ENCODE results near the gene CPNE5.

The CPNE5 gene

DNA sequence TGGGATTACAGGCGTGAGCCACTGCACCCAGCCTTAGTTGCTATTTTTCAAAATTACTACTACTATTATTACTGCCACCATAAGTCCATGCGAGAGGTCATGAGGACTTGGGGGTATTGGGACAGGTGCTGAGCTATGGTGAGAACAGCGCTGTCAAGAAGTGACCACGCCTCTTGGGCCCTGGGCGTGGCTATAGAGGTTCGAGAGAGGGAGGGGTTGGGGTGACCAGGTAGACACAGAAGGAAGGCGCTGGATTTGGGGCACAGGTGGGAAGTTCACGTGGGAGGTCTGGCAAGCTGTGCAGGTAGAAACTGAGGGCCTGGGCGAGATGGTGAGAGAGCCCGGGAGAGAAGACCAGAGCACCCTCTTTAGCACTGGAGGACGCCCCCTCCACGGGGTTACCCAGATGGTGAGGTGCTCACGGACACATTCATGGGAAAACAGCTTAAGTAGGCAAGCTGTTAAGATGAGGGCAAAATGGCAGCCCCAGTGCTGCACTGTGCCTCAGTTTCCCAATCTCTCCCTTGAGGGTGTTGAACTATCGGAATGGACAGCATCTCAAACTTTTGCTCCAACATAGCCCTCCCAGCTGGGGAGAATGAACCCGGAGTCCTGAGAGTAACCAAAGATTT is 80.6 kb downstream of the CPNE5 start:
- no peak for DNase-seq

DNA sequence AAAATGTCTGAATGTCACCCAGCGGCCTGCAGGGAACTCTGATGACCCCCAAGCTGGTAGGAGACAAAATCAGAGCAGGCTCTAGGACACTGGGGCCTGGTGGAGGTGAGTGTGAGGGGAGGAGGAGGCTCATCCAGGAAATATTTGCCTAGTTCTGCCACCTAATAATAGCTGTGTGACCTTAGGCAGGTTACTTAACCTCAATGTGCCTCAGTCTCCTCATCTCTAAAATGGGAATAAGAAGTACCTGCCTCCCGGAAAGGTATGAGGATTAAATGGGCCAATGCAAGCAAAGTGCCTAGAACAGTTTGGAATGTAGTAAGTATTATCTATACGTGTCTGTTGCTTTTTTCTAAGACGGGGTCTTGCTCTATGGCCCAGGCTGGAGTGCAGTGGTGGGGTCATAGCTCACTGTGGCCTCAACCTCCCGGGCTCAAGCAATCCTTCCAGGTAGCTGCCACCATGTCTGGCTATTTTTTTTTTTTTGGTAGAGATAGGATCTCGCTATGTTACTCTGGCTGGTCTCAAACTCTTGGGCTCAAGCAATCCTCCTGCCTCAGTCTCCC is 81.2 kb downstream of the CPNE5 start:
- no peak for DNase-seq

DNA sequence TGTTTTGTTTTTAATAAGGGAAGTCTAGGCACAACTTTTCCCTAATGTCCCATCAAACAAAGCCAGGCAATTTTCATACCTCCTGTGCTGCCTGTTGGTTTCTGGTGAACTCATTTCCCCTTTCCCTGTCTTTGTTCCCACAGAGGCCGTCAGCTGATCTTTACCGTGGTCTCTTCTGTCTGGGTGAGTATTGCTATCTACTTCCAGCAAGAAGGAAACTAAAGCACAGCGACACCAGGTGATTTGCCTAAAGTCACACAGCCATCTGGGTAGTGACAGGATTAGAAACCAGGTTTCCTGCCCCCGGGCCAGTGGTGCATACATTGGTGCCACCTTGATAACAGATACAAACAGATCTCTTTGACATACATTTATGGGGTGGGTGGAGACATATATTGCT is 82.0 kb downstream of the CPNE5 start:
- no peak for DNase-seq

DNA sequence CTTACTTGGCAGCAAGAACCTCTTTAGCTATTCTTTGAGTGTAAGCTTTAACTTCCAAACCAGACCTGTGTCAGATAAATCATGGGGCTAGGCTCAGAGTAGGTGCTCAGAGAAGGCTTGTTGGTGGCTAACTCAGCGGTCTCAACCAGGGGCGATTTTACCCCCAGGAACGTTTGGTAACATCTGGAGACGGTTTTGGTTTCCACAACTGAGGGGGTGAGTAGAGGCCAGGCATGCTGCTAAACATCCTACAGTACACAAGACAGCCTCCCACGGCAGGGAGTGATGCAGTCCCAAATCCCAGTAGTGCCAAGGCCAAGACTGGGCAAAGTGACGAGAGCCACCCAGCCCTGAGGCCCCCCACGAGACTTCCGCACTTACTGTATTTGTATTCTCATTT is 82.5 kb downstream of the CPNE5 start:
- DNase-seq = no peak

DNA sequence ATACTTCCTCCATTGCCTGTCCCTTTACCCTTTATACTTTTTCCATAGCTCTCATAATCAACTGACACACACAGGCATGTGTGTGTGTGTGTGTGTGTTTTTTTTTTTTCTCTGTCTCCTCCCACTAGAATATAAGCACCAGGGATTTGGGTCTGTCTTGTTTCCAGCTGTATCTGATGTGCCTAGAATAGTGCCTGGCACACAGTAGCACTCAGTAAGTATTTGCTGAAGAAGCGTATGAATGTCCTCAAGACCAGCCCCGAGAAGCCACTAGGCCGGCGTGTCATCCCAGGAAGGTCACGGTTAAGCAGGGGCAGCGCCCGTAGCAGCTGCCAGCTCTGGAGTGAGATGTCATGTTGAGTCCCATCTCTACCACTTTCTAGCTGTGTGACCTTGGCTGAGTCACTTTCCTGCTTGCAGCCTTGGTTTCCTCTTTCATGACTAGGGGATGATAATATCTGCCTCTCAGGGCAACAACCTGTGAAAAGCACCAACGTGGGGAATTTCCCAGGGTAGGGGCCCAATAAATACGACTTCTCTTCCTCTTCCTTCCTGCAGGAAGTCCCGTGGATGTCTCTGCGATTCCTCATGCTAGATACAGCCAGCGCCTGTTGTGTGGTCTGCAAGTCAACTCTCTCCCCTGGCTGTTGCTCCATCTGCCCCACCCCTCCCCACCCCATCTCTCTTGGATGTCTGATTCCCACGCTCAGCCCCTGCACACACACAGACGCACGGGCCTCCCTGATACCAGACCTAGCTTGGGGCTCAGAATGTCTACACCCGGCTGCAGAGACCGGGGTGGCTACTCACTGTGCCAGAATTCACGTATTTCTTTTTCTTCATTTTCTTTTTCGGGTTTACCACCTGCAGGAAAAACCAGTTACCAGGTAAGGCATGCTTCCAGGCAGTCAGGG is 83.6 kb downstream of the CPNE5 start:
- no peak for DNase-seq

DNA sequence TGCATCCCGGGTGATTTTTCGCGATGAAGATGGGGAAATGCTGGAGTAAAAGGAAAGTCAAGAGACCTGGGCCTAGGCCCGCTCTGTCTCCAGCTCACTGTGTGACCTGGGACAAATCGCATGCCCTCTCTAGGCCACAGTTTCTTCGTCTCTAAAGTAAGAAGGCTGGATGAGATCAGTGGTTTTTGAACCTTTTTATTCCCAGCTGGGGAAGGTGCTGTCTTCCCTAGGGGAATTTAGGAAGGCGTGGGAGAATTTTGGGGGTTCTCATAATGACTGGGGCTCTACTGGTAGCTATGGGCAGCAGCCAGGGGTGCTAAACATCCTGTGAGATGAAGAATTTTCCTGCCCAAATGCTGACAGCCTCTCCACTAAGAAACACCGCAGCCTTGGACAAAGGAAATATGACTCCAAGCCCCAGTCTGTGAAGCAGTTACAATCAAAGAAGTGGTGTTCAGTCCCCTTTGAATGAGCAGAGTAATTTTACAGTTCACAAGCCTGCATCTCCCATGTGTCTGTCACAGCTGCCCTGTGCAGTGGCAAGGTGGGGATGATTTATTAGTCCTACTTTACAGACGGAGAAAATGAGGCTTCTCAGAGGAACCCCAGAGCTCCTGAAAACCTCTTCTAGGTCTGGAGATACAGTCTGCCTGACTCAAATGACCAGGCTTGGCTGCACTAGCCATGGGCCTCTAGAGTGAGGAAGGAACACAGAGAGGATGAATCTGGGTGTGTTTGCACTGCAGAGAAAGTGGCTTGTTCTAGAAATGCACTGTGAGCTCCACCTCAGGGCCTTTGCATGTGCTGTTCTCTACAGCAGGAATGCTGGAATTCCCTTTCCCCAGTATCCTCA is 84.4 kb downstream of the CPNE5 start:
- no peak for DNase-seq

DNA sequence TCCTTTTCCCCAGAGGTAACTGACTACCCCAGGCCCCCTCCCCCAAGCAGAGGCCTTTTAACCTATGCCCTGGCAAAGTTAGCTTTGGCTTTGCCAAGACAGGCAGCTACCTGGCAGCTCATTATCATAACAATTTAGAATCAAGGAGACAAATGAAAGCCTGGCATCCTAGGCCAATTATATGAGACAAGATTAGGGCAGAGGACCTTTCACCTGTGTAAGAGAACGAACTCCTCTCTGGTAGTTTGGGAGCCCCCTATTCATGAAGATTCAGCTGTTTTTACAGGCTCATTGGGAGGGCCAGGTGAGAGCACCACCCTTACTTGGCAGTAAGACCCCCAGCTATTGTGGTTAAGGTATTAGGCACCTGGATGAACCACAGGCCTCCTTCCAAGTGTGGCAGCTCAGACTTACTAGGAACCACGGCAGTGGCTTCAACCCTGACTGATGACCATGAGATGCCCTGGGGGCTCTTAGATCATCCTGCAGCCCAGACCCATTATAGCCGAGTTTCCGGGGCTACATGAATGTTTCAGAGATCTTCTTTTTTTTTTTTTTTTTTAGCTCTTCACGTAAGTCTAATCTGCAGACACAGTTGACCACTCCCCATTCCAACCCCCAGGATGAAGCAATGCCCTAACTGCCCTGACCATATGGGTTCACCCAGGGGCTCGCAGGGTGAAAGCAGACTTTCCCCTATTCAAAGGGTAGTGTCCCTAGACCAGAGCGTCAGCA is 85.4 kb downstream of the CPNE5 start:
- DNase-seq = no peak

DNA sequence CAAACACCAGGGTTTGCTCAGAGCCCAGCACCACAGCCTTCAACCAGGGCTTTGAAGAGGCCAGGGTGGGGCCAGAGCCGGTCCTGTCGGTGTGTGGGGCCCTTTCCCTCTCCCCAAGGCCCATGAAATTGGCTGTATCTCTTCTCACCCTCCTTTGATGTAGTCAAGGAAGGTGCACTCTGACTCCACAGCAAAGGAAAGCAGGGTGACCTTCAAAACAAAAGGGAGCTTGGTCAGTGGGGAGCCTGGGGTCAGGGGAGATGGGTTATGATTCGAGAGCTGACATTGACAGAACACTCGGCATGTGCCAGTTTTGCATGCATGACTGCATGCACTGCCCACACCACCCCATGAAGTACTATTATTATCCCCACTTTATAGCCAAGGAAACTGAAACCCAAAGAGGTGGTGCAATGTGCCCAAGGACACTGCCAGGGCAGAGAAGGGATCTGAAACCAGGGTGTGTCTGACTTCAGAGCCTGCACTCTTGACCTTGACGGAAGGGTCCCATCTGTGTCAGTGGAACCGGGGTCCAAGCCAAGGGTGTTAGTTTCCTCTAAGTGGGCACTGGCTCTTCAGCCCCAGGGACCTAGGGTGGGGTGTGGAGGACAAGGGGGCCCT is 86.2 kb downstream of the CPNE5 start:
- DNase-seq = no peak

DNA sequence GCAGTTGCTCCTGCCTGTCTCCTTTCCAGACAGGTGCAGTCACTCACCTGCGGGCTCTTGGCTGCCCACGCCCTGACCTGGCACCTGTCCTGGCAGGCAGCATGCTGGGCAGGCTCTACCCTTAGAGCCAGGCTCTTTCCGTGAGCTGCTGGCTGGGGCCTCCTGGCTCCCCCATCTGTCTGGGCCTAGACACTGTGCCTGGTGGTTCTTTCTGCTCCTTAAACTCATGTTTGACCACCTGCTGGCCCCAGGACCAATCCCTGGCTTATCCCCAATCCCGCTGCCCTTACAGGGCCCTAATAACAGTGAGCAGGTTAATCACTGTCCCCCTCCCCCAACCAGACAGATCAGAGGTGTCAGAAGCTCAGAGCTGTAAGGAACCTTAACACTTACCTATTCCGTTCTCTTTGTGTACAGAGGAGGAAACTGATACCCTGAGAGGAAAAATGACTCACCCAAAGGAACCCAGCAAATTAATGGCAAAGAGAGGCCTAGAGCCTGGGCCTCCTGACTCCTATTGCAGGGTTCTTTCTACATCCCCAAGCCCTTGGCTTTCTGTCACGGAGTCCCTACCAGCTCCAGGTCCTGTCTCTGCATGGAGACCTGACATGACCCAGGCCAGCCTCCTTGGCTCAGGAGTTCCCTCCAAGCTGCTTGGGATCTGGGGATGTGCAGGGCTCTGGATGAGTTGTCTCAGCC is 86.9 kb downstream of the CPNE5 start:
- DNase-seq = no peak

DNA sequence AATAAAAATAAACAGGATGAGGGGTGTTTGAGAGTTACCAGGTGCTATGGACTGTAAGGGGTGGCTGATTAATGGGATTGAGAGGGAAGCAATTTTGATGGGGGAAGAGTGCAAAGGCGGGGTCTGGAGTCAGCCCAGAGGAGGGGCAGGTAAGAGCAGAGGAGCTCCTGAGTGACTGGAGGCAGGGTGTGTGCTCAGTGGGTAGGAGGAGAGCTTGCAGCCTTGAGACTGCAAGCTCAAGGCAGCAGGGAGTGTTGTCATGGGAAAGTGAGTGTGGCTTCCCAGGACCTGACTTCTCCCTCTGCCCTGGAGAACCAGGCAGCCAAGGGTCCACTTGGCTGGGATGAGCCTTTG is 87.4 kb downstream of the CPNE5 start:
- DNase-seq = no peak

DNA sequence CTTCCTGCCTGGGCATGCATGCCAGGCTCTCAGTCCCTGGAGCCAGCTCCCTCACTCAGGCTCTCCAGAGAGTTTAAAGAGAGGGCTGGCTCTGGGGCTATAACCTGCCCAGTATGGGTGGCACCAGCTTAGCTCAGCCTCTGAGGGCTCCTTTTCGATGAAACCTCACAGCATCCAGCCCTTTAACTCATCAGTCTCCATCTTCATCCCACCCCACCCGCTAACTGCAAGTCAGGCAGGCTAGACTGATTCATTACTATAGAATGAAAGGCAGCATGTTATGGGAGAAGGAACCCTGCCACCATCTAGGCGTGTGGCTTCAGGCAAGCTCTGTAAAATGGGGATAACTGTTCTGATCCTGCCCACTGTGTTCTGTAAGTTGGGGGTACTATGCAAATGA is 88.2 kb downstream of the CPNE5 start:
- no peak for DNase-seq

DNA sequence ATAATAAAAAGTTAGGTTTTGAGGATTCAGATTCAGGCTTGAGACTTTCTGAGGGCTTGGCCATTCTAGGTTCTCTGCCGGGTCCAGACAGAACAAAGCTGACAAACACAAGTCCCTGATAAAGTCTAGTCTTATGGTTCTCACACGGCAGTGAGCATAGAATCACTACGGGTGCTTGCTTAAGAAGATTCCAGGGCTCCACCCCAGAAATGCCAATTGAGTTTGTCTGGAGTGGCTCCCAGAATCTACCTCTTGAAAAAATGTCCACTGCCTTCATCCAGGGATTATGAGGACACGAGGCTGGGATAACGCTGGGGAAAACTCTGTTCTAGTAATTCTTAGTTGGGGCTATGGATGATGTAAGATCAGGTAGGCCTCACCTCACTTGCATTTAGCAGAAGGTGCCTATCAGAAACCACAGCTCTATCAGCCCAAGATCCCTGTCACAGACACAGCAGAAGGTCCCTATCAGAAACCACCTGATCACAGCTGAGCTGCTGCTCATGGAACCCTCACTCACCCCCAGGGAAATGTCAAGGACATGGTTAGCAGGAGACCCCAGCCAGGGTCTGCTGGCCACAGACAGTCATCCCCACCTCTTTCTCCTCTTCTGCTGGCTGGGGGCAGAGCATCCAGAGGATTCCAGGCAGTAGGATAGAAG is 89.3 kb downstream of the CPNE5 start:
- DNase-seq = no peak

DNA sequence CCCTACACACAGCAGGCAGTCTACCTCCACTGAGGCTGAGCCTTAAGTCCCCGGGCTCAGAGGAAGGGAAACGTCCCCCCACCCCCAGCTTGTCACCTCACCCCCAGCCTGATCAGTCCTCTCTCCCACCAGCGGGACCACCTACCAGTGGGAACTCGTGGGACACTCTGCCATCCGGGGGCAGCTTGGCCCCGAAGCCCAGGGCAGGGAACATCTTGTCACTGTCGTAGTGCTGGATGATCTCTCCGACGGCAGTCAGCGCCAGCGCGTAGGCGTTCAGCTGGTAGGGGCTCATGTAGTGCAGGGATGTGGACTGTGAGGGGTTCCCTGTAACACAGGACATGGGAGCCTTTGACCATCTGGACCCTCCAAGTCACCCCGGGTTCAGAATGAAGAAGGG is 93.0 kb downstream of the CPNE5 start:
- no peak for DNase-seq

DNA sequence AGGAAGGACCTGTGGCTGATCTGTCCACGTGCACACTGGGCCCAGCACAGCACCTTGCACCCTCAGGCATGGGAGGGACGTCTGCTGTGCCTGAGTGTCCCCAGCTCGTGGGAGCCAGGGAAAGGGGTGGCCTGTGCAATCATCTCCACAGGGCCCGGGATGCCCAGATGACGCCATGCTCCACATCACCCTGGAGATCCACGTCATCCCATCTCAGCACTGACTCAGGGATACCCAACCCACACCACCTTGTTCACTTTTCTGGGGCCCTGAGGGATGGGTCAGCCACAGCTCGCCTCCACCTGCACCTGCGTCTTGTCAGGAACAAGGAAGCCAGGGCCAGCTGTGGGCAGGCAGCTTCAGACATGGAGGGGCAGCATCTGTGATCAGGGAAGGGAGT is 93.4 kb downstream of the CPNE5 start:
- DNase-seq = no peak

DNA sequence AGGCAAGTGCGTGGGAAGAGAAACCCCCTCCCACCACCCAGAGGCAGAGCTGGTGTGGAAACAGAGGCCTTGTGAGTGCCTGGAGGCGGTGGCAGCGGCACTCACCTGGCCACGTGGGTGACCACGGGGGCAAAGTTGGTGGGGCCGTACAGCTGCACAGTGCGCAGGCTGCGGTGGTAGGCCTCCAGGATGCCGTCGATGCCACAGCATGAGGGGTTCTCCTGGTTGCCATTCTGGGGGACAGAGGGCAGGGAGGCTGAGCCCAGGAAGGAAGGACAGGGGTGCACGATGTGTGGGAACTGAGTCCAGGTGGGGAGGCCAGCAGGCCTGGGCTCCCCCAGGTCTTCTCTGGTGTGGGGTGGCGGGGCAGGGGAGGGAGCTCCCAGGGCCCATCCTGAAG is 94.0 kb downstream of the CPNE5 start:
- no peak for DNase-seq

DNA sequence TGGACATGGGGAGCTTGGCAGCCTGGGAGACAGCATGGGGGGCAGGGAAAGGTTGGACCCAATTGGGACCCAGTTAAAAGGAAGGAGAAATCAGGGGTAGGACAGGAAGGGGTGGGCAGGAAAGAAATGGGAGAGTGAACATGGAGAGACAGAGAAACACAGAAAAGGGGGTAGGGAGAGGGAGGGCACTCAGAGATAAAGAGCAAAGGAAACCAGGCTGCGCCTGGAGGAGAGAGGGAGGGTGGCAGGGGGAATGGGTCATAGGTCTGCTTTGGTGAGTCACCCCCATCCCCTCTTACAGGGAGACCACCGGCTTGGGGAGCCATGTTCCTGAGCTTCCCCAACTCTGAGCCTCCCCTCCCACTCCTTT is 95.0 kb downstream of the CPNE5 start:
- no peak for DNase-seq

DNA sequence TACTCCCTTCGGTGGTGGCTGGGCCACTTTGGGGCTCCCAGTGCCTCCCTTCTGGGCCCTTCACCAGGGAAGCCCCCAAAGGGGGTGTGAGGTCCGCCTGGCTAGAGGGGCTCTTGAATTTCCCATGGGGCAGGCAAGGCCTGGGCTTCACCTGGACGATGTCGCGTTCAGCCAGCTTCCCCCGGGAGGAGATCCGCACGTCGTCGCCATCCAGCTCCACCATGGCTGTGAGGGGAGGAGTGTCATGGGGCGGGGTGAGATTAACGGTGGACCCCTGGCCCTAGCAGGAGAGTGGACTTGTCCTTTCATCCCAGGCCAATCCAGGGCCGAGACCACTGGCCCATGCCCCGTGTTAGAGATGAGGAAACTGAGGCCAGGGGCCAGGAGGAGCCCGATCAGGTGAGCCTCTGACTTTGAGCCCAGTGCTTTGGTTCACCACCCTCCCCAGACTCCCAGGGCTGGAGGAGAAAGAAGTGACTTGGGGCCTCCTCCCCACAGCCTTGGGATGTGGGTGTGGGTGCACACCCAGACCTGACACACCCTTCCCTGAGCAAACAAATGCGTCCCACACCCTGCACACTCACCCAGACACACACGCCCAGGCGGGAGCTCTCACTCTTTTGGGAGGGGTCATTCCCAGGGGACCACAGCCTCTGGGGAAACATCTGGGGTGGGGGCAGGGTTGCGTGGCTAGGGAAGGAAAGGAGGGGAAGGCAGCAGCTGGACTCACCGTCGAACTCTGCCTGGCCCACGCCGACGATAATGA is 95.5 kb downstream of the CPNE5 start:
- DNase-seq = no peak

DNA sequence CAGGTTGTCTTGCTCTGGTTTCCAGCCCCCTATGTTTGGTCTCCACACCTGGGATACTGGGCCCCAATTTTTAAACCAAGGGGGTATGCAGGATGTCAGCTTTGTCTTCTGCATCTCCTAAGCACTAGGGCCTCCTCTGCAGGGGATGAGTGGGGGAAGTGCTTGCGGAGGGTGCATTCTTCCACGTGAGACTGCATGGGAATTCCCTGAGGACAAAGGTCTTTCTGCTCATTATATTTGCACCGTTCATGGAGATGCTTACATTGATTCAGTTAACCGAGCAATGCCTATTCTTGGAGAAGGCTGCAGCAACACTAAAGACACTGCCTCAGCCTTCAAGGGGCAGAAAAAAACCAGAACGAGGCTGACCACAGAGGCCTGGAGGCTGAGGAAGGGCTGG is 96.2 kb downstream of the CPNE5 start:
- no peak for DNase-seq

DNA sequence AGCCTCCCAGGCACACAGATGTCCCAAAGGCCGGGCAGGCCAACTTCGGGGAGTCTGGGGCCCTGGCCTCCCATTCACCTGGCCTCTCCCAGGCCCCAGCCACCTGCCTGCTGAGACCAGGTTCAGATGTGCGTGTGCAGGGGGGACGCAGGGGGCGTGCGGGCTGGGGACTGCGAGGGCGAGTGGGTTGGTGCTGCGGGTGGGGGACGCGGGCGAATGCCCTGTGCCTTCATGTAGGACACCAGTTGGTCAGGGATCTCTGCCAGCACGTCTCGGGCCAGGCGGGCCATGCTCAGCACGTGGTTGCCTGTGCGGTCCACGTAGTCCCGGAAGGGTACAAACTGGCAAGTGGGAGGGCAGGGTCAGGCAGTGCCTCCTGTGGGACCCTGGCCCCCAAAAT is 97.1 kb downstream of the CPNE5 start:
- no peak for DNase-seq

DNA sequence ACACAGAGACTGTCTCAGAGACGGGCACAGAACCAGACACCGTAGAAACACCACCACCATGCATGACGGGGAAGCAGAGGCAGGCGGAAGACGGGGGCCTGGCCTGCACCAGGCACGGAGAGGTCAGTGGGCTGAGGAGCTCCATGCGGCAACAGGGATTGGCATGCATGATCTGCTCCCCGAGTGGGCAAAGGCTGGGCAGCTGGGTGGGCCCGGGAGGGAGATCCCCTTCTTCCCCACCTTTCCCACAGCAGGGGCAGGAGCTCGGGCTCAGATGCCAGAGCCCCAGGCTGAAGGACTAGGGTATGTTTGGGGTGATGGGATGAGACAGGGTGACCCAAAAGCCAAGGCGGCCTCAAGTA is 98.4 kb downstream of the CPNE5 start:
- DNase-seq = no peak

Measured in left hindlimb (tissue), 1 donor.